PFSK-1 (cell line): ENCODE results near the gene UCP3.

Source experiments
- FOXP2 ChIP-seq: optimal IDR thresholded peaks from 2 replicates; pipeline ENCODE3; 2011; ENCODE audit warnings: borderline replicate concordance, control low read depth, inconsistent platforms; ENCODE audit not compliant: insufficient read depth; ENCODE audit errors: extremely low read length, extremely low read depth
- POLR2AphosphoS5 ChIP-seq: IDR thresholded peaks from 2 replicates; pipeline ENCODE4 v1.6.1; 2012; ENCODE audit warnings: low read depth, mild to moderate bottlenecking, control low read depth, low read length, moderate library complexity
- SIN3A ChIP-seq: IDR thresholded peaks from 2 replicates; pipeline ENCODE4 v1.6.1; 2012; ENCODE audit warnings: mild to moderate bottlenecking, low read length, moderate library complexity, borderline replicate concordance; ENCODE audit not compliant: insufficient read depth
- TAF1 ChIP-seq: IDR thresholded peaks from 2 replicates; pipeline ENCODE4 v1.6.1; 2012; ENCODE audit warnings: low read length, control low read depth, borderline replicate concordance; ENCODE audit not compliant: insufficient read depth
- TF ChIP-seq, protein P1 (sequence below), 2 experiments: IDR thresholded peaks; 2 replicates each; pipeline versions ENCODE4 v1.6.1 to v1.8.0; 2011 to 2012; ENCODE audit warnings: low read depth in 2 of 2, low read length in 2 of 2, control low read depth in 1 of 2, inconsistent platforms in 1 of 2, mild to moderate bottlenecking in 1 of 2, moderate library complexity in 1 of 2; ENCODE audit not compliant: insufficient read depth in 1 of 2

- TF ChIP-seq POLR2AphosphoS5, result no peak
- TF ChIP-seq SIN3A, result no peak
- TF ChIP-seq TAF1, result no peak
- TF ChIP-seq, protein P1, sequence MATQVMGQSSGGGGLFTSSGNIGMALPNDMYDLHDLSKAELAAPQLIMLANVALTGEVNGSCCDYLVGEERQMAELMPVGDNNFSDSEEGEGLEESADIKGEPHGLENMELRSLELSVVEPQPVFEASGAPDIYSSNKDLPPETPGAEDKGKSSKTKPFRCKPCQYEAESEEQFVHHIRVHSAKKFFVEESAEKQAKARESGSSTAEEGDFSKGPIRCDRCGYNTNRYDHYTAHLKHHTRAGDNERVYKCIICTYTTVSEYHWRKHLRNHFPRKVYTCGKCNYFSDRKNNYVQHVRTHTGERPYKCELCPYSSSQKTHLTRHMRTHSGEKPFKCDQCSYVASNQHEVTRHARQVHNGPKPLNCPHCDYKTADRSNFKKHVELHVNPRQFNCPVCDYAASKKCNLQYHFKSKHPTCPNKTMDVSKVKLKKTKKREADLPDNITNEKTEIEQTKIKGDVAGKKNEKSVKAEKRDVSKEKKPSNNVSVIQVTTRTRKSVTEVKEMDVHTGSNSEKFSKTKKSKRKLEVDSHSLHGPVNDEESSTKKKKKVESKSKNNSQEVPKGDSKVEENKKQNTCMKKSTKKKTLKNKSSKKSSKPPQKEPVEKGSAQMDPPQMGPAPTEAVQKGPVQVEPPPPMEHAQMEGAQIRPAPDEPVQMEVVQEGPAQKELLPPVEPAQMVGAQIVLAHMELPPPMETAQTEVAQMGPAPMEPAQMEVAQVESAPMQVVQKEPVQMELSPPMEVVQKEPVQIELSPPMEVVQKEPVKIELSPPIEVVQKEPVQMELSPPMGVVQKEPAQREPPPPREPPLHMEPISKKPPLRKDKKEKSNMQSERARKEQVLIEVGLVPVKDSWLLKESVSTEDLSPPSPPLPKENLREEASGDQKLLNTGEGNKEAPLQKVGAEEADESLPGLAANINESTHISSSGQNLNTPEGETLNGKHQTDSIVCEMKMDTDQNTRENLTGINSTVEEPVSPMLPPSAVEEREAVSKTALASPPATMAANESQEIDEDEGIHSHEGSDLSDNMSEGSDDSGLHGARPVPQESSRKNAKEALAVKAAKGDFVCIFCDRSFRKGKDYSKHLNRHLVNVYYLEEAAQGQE (IDR thresholded peaks at IDR 0.05; ENCODE audit: insufficient read depth in 1 of 2, low read depth in 2 of 2, low read length in 2 of 2), result no peak
- TF ChIP-seq FOXP2, result no peak
Observed at GRCh38 chr11:73995731-73996130, 13.2 kb downstream of the UCP3 start.
